Large intestine (tissue), 3 donors: ENCODE data around the gene SSTR4. TPM values are rescaled to one million over a fixed set of nuclear protein-coding genes. Genes with fewer than 3 reads are reported as not detected.
"Not testable (repeated sequence)": the region's sequence is repeated elsewhere in the genome, so short reads cannot be mapped to it uniquely, and the experiment has no call there.

ENCODE experiments used
- DNase-seq, 2 donors: peaks; one replicate each; pipeline versions ENCODE4 v3.0.0 to v3.0.0-alpha.2; 2013
- H3K27ac ChIP-seq: one replicate; pipeline ENCODE4 v1.5.1; 2013; ENCODE audit warnings: low read length
- H3K27me3 ChIP-seq: 2 replicates; pipeline ENCODE4 v1.6.1; 2013; ENCODE audit warnings: low read length; ENCODE audit not compliant: control insufficient read depth, insufficient read depth
- H3K36me3 ChIP-seq: 2 replicates; pipeline ENCODE4 v1.6.1; 2013; ENCODE audit warnings: low read length; ENCODE audit not compliant: control insufficient read depth, insufficient read depth
- H3K4me1 ChIP-seq: one replicate; pipeline ENCODE4 v1.6.1; 2013; ENCODE audit warnings: low read length; ENCODE audit not compliant: control insufficient read depth, insufficient read depth
- H3K4me3 ChIP-seq: one replicate; pipeline ENCODE4 v1.5.1; 2013; ENCODE audit warnings: low read length
- H3K9me3 ChIP-seq: one replicate; pipeline ENCODE4 v1.6.1; 2013; ENCODE audit warnings: mild to moderate bottlenecking, low read depth, low read length, moderate library complexity; ENCODE audit not compliant: control insufficient read depth
- WGBS: methylation state at CpG from one replicate; pipeline ENCODE4 v1.1.5; 2013; ENCODE audit warnings: low lambda C conversion rate; ENCODE audit not compliant: insufficient coverage; 5-methylcytosine and 5-hydroxymethylcytosine counted together
- polyA plus RNA-seq: library from polyadenylated mRNA; unstranded; fragments of 120-200 nt; gene quantifications from one replicate; pipeline ENCODE4 v1.2.1, GENCODE V29; 2013

The SSTR4 gene
- polyA plus RNA-seq, 1 donor = not detected

GRCh38 chr20:23017516-23017915 lies 17.6 kb upstream of the SSTR4 start:
- Histone ChIP-seq H3K9me3 (no peaks in the 10 kb centered on the region), H3K36me3 (no peaks in the 10 kb centered on the region), H3K4me3 (no peak overlapping the region), H3K27me3 (no peaks in the 10 kb centered on the region), H3K27ac (no peak overlapping the region), H3K4me1 (no peaks in the 10 kb centered on the region)
- WGBS = no CpG with 5 or more reads among the region's 2 CpGs
- DNase-seq = no peak

- H3K4me3 ChIP-seq = no peak overlapping the region
- H3K27ac ChIP-seq = no peak overlapping the region
- DNase-seq = no peak
- no peaks in the 10 kb centered on the region for H3K27me3 ChIP-seq
- no peaks in the 10 kb centered on the region for H3K4me1 ChIP-seq
- no peaks in the 10 kb centered on the region for H3K9me3 ChIP-seq
- no peaks in the 10 kb centered on the region for H3K36me3 ChIP-seq
Measured at GRCh38 chr20:23018432-23018831, 16.7 kb upstream of the SSTR4 start.

GRCh38 chr20:23018941-23019340 lies 16.2 kb upstream of the SSTR4 start:
- no CpG with 5 or more reads among the region's 11 CpGs for WGBS

GRCh38 chr20:23019403-23019802 lies 15.7 kb upstream of the SSTR4 start:
- H3K27me3 ChIP-seq = no peaks in the 10 kb centered on the region
- no peaks in the 10 kb centered on the region for H3K4me1 ChIP-seq
- H3K9me3 ChIP-seq = no peaks in the 10 kb centered on the region
- no peak overlapping the region for H3K27ac ChIP-seq
- WGBS = 80% methylated on average over 1 of the region's 7 CpGs
- DNase-seq = no peak
- no peaks in the 10 kb centered on the region for H3K36me3 ChIP-seq
- H3K4me3 ChIP-seq = no peak overlapping the region

More at GRCh38 chr20:23018941-23019340, 16.2 kb upstream of the SSTR4 start:
- no peak for DNase-seq
- H3K9me3 ChIP-seq = no peaks in the 10 kb centered on the region
- H3K27me3 ChIP-seq = no peaks in the 10 kb centered on the region
- H3K27ac ChIP-seq = no peak overlapping the region
- no peaks in the 10 kb centered on the region for H3K36me3 ChIP-seq
- H3K4me1 ChIP-seq = no peaks in the 10 kb centered on the region
- no peak overlapping the region for H3K4me3 ChIP-seq

GRCh38 chr20:23020230-23021018 lies 14.7 kb upstream of the SSTR4 start:
- 91% methylated on average over 3 of the region's 12 CpGs for WGBS

GRCh38 chr20:23021541-23021940 lies 13.6 kb upstream of the SSTR4 start:
- no CpG with 5 or more reads among the region's 1 CpG for WGBS
- no peaks in the 10 kb centered on the region for H3K36me3 ChIP-seq
- no peaks in the 10 kb centered on the region for H3K4me1 ChIP-seq
- no peaks in the 10 kb centered on the region for H3K9me3 ChIP-seq
- no peak for DNase-seq
- H3K27ac ChIP-seq = no peak overlapping the region
- H3K27me3 ChIP-seq = no peaks in the 10 kb centered on the region
- no peak overlapping the region for H3K4me3 ChIP-seq

More at GRCh38 chr20:23020230-23021018, 14.7 kb upstream of the SSTR4 start:
- Histone ChIP-seq H3K36me3 (no peaks in the 10 kb centered on the region), H3K27me3 (no peaks in the 10 kb centered on the region), H3K4me1 (no peaks in the 10 kb centered on the region), H3K4me3 (no peak overlapping the region), H3K27ac (no peak overlapping the region), H3K9me3 (no peaks in the 10 kb centered on the region)
- no peak for DNase-seq

- WGBS = no CpG with 5 or more reads among the region's 5 CpGs
- Histone ChIP-seq H3K4me1 (no peaks in the 10 kb centered on the region), H3K27ac (no peak overlapping the region), H3K27me3 (no peaks in the 10 kb centered on the region), H3K36me3 (no peaks in the 10 kb centered on the region), H3K9me3 (no peaks in the 10 kb centered on the region), H3K4me3 (no peak overlapping the region)
- no peak for DNase-seq
Measured at GRCh38 chr20:23021951-23022350, 13.2 kb upstream of the SSTR4 start.

- no peak overlapping the region for H3K27ac ChIP-seq
- H3K9me3 ChIP-seq = no peaks in the 10 kb centered on the region
- no peak overlapping the region for H3K4me3 ChIP-seq
- no peaks in the 10 kb centered on the region for H3K27me3 ChIP-seq
- no peaks in the 10 kb centered on the region for H3K36me3 ChIP-seq
- DNase-seq = no peak
- no peaks in the 10 kb centered on the region for H3K4me1 ChIP-seq
- 100% methylated on average over 1 of the region's 4 CpGs for WGBS
Measured at GRCh38 chr20:23022849-23023248, 12.3 kb upstream of the SSTR4 start.

- H3K27me3 ChIP-seq = no peaks in the 10 kb centered on the region
- no peak overlapping the region for H3K4me3 ChIP-seq
- 100% methylated on average over 1 of the region's 10 CpGs for WGBS
- no peaks in the 10 kb centered on the region for H3K36me3 ChIP-seq
- no peak for DNase-seq
- no peaks in the 10 kb centered on the region for H3K4me1 ChIP-seq
- H3K27ac ChIP-seq = no peak overlapping the region
- no peaks in the 10 kb centered on the region for H3K9me3 ChIP-seq
Measured at GRCh38 chr20:23023621-23024177, 11.4 kb upstream of the SSTR4 start.

GRCh38 chr20:23024701-23025100 lies 10.4 kb upstream of the SSTR4 start:
- Histone ChIP-seq H3K4me1 (no peaks in the 10 kb centered on the region), H3K9me3 (no peaks in the 10 kb centered on the region), H3K4me3 (no peak overlapping the region), H3K27ac (no peak overlapping the region), H3K27me3 (no peaks in the 10 kb centered on the region), H3K36me3 (no peaks in the 10 kb centered on the region)
- DNase-seq = no peak
- WGBS = no CpG with 5 or more reads among the region's 3 CpGs

GRCh38 chr20:23025503-23025902 lies 9.6 kb upstream of the SSTR4 start:
- no CpG with 5 or more reads among the region's 14 CpGs for WGBS
- not testable (repeated sequence) for H3K9me3 ChIP-seq, H3K27me3 ChIP-seq, H3K27ac ChIP-seq, H3K4me3 ChIP-seq, DNase-seq, H3K36me3 ChIP-seq, H3K4me1 ChIP-seq
